ENCODE data around the gene PLPP6. TPM values are rescaled to one million over a fixed set of nuclear protein-coding genes. Genes with fewer than 3 reads are reported as not detected.

PLPP6 gene
- total RNA-seq, 1 experiment from 2014 or later, result 30.9 TPM

DNA sequence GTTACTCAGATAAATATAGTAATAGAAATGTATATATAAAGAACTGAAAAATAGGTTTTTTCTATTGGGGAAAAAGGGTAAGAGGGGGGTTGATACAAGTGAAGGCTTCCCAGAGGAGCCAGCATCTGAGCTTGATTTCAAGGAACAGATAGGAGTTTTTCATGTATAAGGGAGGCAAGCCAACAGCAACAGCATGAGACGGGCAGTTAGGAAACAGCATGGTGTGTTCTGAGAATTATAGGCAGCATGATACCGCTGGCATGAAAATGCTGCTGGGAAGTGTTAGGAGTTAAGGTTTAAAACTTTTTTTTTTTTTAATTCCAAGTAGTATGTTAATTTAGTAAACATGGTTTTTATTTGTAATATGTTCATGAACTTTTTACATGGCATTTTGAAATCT is 26.9 kb downstream of the PLPP6 start:
- CTCF ChIA-PET, result no interaction called here
- intact Hi-C loops (cut with micrococcal nuclease; ENCODE audit: unreplicated experiment), result no loop called here
- no TSS peak for BruUV-seq (replicated peaks)
- H3K36me3 ChIP-seq (ENCODE audit: insufficient read depth, low read length, poor library complexity, severe bottlenecking), result peaks cover 66% of the 10 kb centered on the region
- TF ChIP-seq CTCF (conservative IDR thresholded peaks at IDR 0.05; ENCODE audit: low read depth, low read length) (no peak), EZH2 (IDR thresholded peaks at IDR 0.05; ENCODE audit: borderline replicate concordance, low read depth, low read length, poor library complexity, severe bottlenecking) (no peak)
- no peak overlapping the region for H3K27ac ChIP-seq (ENCODE audit: low read depth, low read length, poor library complexity, severe bottlenecking)
- H3K4me1 ChIP-seq (ENCODE audit: insufficient read depth, low read length, poor library complexity, severe bottlenecking), result peaks cover 10% of the 10 kb centered on the region
- H3K27me3 ChIP-seq (replicated peaks; ENCODE audit: insufficient read depth, low read depth, low read length, poor library complexity), result no peaks in the 10 kb centered on the region
- POLR2A ChIA-PET (ENCODE audit: low non-redundant PET), result no interaction called here
- DNase-seq (ENCODE audit: low spot score), result peak; percentile 54
- no peak overlapping the region for H3K4me3 ChIP-seq (ENCODE audit: low read depth, low read length, poor library complexity, severe bottlenecking)
- H3K9me3 ChIP-seq (ENCODE audit: low read depth, low read length, poor library complexity, severe bottlenecking), result no peaks in the 10 kb centered on the region

- no TSS peak for BruUV-seq (replicated peaks)
- Histone ChIP-seq H3K9me3 (ENCODE audit: low read depth, low read length, poor library complexity, severe bottlenecking) (no peaks in the 10 kb centered on the region), H3K27ac (ENCODE audit: low read depth, low read length, poor library complexity, severe bottlenecking) (peak overlapping the region; percentile 45), H3K4me1 (ENCODE audit: insufficient read depth, low read length, poor library complexity, severe bottlenecking) (peaks cover 10% of the 10 kb centered on the region), H3K4me3 (ENCODE audit: low read depth, low read length, poor library complexity, severe bottlenecking) (no peak overlapping the region), H3K36me3 (ENCODE audit: insufficient read depth, low read length, poor library complexity, severe bottlenecking) (peaks cover 61% of the 10 kb centered on the region), H3K27me3 (replicated peaks; ENCODE audit: insufficient read depth, low read depth, low read length, poor library complexity) (no peaks in the 10 kb centered on the region)
- CTCF ChIA-PET, result no interaction called here
- intact Hi-C loops (cut with micrococcal nuclease; ENCODE audit: unreplicated experiment), result no loop called here
- TF ChIP-seq EZH2 (IDR thresholded peaks at IDR 0.05; ENCODE audit: borderline replicate concordance, low read depth, low read length, poor library complexity, severe bottlenecking) (no peak), CTCF (conservative IDR thresholded peaks at IDR 0.05; ENCODE audit: low read depth, low read length) (no peak)
- DNase-seq (ENCODE audit: low spot score), result no peak
- POLR2A ChIA-PET (ENCODE audit: low non-redundant PET), result no interaction called here
Observed at GRCh38 chr9:4689687-4690104, 27.6 kb downstream of the PLPP6 start.

DNA sequence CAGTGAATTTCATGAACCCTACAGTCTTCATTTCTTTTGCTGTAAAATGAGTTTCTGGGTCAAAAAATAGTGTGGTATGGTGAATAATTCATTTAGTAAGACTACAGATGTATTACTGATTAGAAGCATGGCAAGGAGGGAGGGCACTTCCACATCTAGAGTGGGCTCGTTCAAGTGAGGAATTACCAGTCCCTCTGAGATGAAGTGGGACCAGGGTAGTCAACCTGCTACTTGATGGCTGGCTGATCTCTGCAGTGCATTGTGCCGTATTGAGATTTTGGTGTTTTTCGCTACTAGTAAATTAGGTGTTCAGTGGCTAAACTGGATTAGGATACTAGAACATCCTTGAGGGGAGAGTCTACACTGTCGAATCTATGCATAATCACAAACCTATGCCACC is 28.1 kb downstream of the PLPP6 start:
- Histone ChIP-seq H3K27me3 (replicated peaks; ENCODE audit: insufficient read depth, low read depth, low read length, poor library complexity) (no peaks in the 10 kb centered on the region), H3K9me3 (ENCODE audit: low read depth, low read length, poor library complexity, severe bottlenecking) (no peaks in the 10 kb centered on the region), H3K4me3 (ENCODE audit: low read depth, low read length, poor library complexity, severe bottlenecking) (no peak overlapping the region), H3K36me3 (ENCODE audit: insufficient read depth, low read length, poor library complexity, severe bottlenecking) (peaks cover 59% of the 10 kb centered on the region), H3K27ac (ENCODE audit: low read depth, low read length, poor library complexity, severe bottlenecking) (peak overlapping the region; percentile 45), H3K4me1 (ENCODE audit: insufficient read depth, low read length, poor library complexity, severe bottlenecking) (peaks cover 11% of the 10 kb centered on the region)
- no TSS peak for BruUV-seq (replicated peaks)
- intact Hi-C loops (cut with micrococcal nuclease; ENCODE audit: unreplicated experiment), result no loop called here
- ChIA-PET CTCF (no interaction called here), POLR2A (ENCODE audit: low non-redundant PET) (no interaction called here)
- TF ChIP-seq EZH2 (IDR thresholded peaks at IDR 0.05; ENCODE audit: borderline replicate concordance, low read depth, low read length, poor library complexity, severe bottlenecking), result no peak
- TF ChIP-seq CTCF (conservative IDR thresholded peaks at IDR 0.05; ENCODE audit: low read depth, low read length), result no peak
- no peak for DNase-seq (ENCODE audit: low spot score)
